Epithelial cell of esophagus (primary cell): ENCODE data around the gene PUDP.

Source experiments
- DNase-seq: peaks from one replicate; pipeline ENCODE4 v3.0.0; 2010; ENCODE audit warnings: low read depth
- H3K4me3 ChIP-seq: 2 replicates; pipeline ENCODE4 v1.5.1; 2011; ENCODE audit warnings: mild to moderate bottlenecking, low read length, control low read depth
- CTCF ChIP-seq: IDR thresholded peaks from 2 replicates; pipeline ENCODE4 v1.5.1; 2011; ENCODE audit warnings: low read depth, mild to moderate bottlenecking, low read length, control low read depth, inconsistent platforms; ENCODE audit not compliant: insufficient read depth; ENCODE audit errors: missing control alignments

Gene PUDP

DNA sequence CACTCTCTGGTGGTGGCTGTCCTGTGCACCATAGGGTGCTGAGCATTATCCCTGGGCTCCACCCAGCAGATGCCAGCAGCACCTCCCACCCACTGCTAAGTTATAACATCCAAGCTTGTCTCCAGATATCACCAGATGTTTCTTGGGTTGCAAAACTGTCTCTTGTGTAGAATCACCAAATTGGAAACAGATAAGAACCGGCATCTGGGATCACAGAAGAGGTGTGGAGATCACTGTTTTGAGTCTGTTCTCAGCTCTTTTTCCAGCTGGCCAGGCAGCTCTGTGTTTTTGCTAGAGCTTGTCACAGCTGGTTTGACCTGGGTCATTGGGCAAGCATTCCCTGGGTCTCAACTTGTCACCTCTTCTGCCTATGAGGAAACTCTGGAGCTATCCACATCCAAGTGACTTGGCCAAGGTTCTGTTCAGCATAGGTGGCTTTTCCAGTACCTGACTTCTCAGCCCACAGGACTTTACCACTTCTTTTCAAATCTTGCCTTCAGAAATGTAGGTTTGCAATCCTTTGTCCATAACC lies 15.3 kb upstream of the PUDP start:
- no peak for TF ChIP-seq CTCF
- H3K4me3 ChIP-seq: no peak overlapping the region
- no peak for DNase-seq

GRCh38 chrX:7159149-7159861 lies 11.4 kb upstream of the PUDP start:
- TF ChIP-seq CTCF: no peak
- peak; percentile 87 for DNase-seq

GRCh38 chrX:7158468-7158990 lies 10.6 kb upstream of the PUDP start:
- TF ChIP-seq CTCF: no peak
- no peak for DNase-seq
- no peak overlapping the region for H3K4me3 ChIP-seq

More at GRCh38 chrX:7159149-7159861, 11.4 kb upstream of the PUDP start:
- H3K4me3 ChIP-seq: no peak overlapping the region

DNA sequence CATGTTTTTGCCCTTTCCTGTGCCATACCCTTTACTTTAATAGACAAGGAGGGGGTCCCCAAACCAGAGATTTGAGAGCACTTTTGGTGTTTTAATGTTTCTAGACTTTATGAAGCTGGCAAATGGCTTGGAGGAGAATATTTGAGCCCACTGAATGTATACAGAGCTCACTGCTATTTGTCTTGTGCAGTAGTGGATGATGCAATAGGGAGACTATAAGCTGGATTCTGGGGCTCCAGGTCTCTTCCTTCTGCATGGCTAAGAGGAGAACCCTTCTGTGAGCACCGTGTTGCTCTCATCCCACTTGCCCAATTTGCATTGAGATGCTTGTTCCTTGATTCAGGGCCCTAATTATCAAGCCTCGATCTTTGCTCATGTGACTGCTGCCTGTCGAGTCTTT lies 8.9 kb upstream of the PUDP start:
- DNase-seq: no peak
- H3K4me3 ChIP-seq: no peak overlapping the region
- TF ChIP-seq CTCF: no peak

GRCh38 chrX:7155163-7155562 lies 7.2 kb upstream of the PUDP start:
- no peak overlapping the region for H3K4me3 ChIP-seq
- no peak for DNase-seq
- no peak for TF ChIP-seq CTCF

DNA sequence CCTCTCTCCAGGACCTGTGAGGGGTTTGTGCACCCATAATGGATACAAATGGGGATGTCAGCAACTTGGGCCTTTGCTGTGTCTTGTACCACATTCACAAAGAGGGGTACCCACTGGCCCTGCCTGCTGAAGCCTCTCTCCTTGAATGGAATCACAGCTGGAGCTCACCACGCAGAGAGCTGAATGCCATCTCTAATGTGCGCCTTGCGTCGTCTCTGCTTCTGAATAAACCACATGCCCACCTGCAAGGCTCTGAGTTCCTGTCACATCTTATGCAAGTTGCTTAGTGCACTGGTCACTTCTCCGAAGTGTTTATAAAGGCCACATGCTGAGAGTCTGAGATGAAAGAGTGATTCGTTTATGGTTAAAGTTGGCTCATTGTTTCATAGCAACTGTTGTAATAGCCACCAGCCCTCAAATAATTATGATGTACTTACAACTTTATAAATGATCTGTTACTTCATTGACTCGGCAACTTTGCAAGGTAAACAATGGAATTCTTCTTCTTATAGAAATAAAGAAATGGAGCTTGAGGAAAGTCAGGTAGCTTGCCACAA lies 6.2 kb upstream of the PUDP start:
- TF ChIP-seq CTCF: no peak
- H3K4me3 ChIP-seq: no peak overlapping the region
- DNase-seq: no peak
